Keratinocyte (primary cell): ENCODE results near the gene OR5B21. TPM values are rescaled to one million over a fixed set of nuclear protein-coding genes. Genes with fewer than 3 reads are reported as not detected.

Experiments
- DNase-seq: peaks from one replicate; pipeline ENCODE4 v3.0.0-alpha.2; 2011; ENCODE audit warnings: low read depth, missing footprints, low spot score
- FAIRE-seq: peaks from 2 replicates; lab custom pipeline; 2011; peaks lifted over from hg19 to GRCh38; lab: Jason Lieb, UNC
- H2AFZ ChIP-seq: 2 replicates; pipeline ENCODE4 v1.6.0; 2012; ENCODE audit warnings: low read length, control low read depth, inconsistent platforms; ENCODE audit not compliant: control insufficient read depth
- H3K27ac ChIP-seq: 2 replicates; pipeline ENCODE4 v1.5.1; 2011; ENCODE audit warnings: low read length; ENCODE audit not compliant: control insufficient read depth, insufficient read depth
- H3K27me3 ChIP-seq: 3 replicates; pipeline ENCODE4 v1.6.0; 2011; ENCODE audit warnings: low read length; ENCODE audit not compliant: control insufficient read depth, insufficient read depth; ENCODE audit errors: extremely low read depth
- H3K36me3 ChIP-seq, 2 experiments: 2 replicates in 1 of 2; 3 replicates in 1 of 2; pipeline ENCODE4 v1.5.1; 2011; ENCODE audit warnings: low read length in 2 of 2, mild to moderate bottlenecking in 1 of 2; ENCODE audit not compliant: control insufficient read depth in 2 of 2, insufficient read depth in 2 of 2; ENCODE audit errors: extremely low read depth in 1 of 2
- H3K4me1 ChIP-seq: 3 replicates; pipeline ENCODE4 v1.5.1; 2011; ENCODE audit warnings: low read length; ENCODE audit not compliant: control insufficient read depth, insufficient read depth; ENCODE audit errors: extremely low read depth
- H3K4me2 ChIP-seq: 3 replicates; pipeline ENCODE4 v1.6.0; 2011; ENCODE audit warnings: low read depth, low read length; ENCODE audit not compliant: control insufficient read depth, insufficient read depth; ENCODE audit errors: extremely low read depth
- H3K4me3 ChIP-seq, 3 experiments: fragments of 200-600 bp in 1 of 3; sonication (generic) in 1 of 3; 2 replicates in 2 of 3; 3 replicates in 1 of 3; pipeline ENCODE4 v1.5.1; 2011 to 2016; ENCODE audit warnings: low read length in 3 of 3, mild to moderate bottlenecking in 3 of 3, control low read depth in 2 of 3, inconsistent platforms in 1 of 3, low read depth in 1 of 3, mixed read lengths in 1 of 3, mixed run types in 1 of 3, moderate library complexity in 1 of 3; ENCODE audit not compliant: control insufficient read depth in 2 of 3, insufficient read depth in 2 of 3; ENCODE audit errors: extremely low read depth in 1 of 3
- H3K79me2 ChIP-seq: 2 replicates; pipeline ENCODE4 v1.6.0; 2012; ENCODE audit warnings: low read length; ENCODE audit not compliant: control insufficient read depth, insufficient read depth
- H3K9ac ChIP-seq: 3 replicates; pipeline ENCODE4 v1.6.0; 2011; ENCODE audit warnings: low read length; ENCODE audit not compliant: control insufficient read depth, insufficient read depth; ENCODE audit errors: extremely low read depth
- H3K9me1 ChIP-seq: 3 replicates; pipeline ENCODE4 v1.6.0; 2011; ENCODE audit warnings: low read length; ENCODE audit not compliant: control insufficient read depth, insufficient read depth; ENCODE audit errors: extremely low read depth
- H3K9me3 ChIP-seq: 2 replicates; pipeline ENCODE4 v1.5.1; 2012; ENCODE audit warnings: low read depth, low read length; ENCODE audit not compliant: control insufficient read depth
- H4K20me1 ChIP-seq: 3 replicates; pipeline ENCODE4 v1.6.0; 2011; ENCODE audit warnings: low read length; ENCODE audit not compliant: control insufficient read depth, insufficient read depth; ENCODE audit errors: extremely low read depth
- EZH2 ChIP-seq: IDR thresholded peaks from one replicate; pipeline ENCODE4 v1.6.1; 2012; ENCODE audit warnings: inconsistent platforms, mild to moderate bottlenecking, low read length, moderate library complexity
- dilution Hi-C: fragments of 300-500 bp; cut with MboI; formaldehyde crosslinking; loops from one replicate; pipeline ENCODE4 v1.7.0; 2020; ENCODE audit warnings: low sequenced_read_pairs; ENCODE audit not compliant: extremely low pct_ligation_motif_present
- polyA plus RNA-seq, 5 experiments: library from polyadenylated mRNA; depleted of rRNA in 3 of 5; stranded (reverse) in 3 of 5; stranded (forward) in 1 of 5; unstranded in 1 of 5; fragments of >200 nt; gene quantifications; 1 replicate in 1 of 5; 2 replicates in 3 of 5; 3 replicates in 1 of 5; pipeline versions ENCODE4 v1.2.1 to v1.2.3, GENCODE V29; 2011 to 2012; ENCODE audit warnings: missing spikeins in 2 of 5, low read depth in 1 of 5, low replicate concordance in 1 of 5
- TF ChIP-seq, protein P1 (sequence below), 3 experiments: IDR thresholded peaks in 1 of 3; conservative IDR thresholded peaks in 1 of 3; optimal IDR thresholded peaks in 1 of 3; 2 replicates in 2 of 3; 3 replicates in 1 of 3; pipeline versions ENCODE3 to v1.5.1; 2011; ENCODE audit warnings: low read length in 3 of 3, mild to moderate bottlenecking in 3 of 3, moderate library complexity in 2 of 3, control low read depth in 1 of 3, inconsistent platforms in 1 of 3; ENCODE audit not compliant: insufficient read depth in 2 of 3; ENCODE audit errors: extremely low read depth in 1 of 3

Gene OR5B21
- polyA plus RNA-seq, 1 donor (not counting 4 experiments of a cell fraction or from before 2014, with no cell fraction given) = 0.09 TPM

GRCh38 chr11:58490827-58491226 is 17.1 kb downstream of the OR5B21 start:
- Histone ChIP-seq H3K36me3 (no peaks in the 10 kb centered on the region), H3K4me1 (peaks cover 3% of the 10 kb centered on the region), H3K9me3 (no peaks in the 10 kb centered on the region), H2AFZ (no peak overlapping the region), H3K27me3 (no peaks in the 10 kb centered on the region), H3K79me2 (no peaks in the 10 kb centered on the region), H3K9ac (no peak overlapping the region), H3K4me2 (no peak overlapping the region), H3K9me1 (no peaks in the 10 kb centered on the region), H3K27ac (no peak overlapping the region), H3K4me3 (no peak overlapping the region), H4K20me1 (no peaks in the 10 kb centered on the region)
- TF ChIP-seq EZH2 = no peak
- TF ChIP-seq, protein P1, sequence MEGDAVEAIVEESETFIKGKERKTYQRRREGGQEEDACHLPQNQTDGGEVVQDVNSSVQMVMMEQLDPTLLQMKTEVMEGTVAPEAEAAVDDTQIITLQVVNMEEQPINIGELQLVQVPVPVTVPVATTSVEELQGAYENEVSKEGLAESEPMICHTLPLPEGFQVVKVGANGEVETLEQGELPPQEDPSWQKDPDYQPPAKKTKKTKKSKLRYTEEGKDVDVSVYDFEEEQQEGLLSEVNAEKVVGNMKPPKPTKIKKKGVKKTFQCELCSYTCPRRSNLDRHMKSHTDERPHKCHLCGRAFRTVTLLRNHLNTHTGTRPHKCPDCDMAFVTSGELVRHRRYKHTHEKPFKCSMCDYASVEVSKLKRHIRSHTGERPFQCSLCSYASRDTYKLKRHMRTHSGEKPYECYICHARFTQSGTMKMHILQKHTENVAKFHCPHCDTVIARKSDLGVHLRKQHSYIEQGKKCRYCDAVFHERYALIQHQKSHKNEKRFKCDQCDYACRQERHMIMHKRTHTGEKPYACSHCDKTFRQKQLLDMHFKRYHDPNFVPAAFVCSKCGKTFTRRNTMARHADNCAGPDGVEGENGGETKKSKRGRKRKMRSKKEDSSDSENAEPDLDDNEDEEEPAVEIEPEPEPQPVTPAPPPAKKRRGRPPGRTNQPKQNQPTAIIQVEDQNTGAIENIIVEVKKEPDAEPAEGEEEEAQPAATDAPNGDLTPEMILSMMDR (optimal IDR thresholded peaks at IDR 0.05 in 1 of 3, IDR thresholded peaks at IDR 0.05 in 1 of 3, conservative IDR thresholded peaks at IDR 0.05 in 1 of 3; ENCODE audit: extremely low read depth in 1 of 3, insufficient read depth in 2 of 3, low read length in 3 of 3) = no peak
- dilution Hi-C loops = no loop called here
- DNase-seq = no peak
- FAIRE-seq = no peak

GRCh38 chr11:58487170-58487569 is 20.7 kb downstream of the OR5B21 start:
- TF ChIP-seq, protein P1 (optimal IDR thresholded peaks at IDR 0.05 in 1 of 3, IDR thresholded peaks at IDR 0.05 in 1 of 3, conservative IDR thresholded peaks at IDR 0.05 in 1 of 3; ENCODE audit: extremely low read depth in 1 of 3, insufficient read depth in 2 of 3, low read length in 3 of 3) = no peak
- no peak for TF ChIP-seq EZH2
- H3K79me2 ChIP-seq = no peaks in the 10 kb centered on the region
- H3K9ac ChIP-seq = no peak overlapping the region
- no peaks in the 10 kb centered on the region for H3K27me3 ChIP-seq
- H4K20me1 ChIP-seq = no peaks in the 10 kb centered on the region
- no peaks in the 10 kb centered on the region for H3K9me1 ChIP-seq
- no peak overlapping the region for H3K4me2 ChIP-seq
- no peak for DNase-seq
- no peaks in the 10 kb centered on the region for H3K9me3 ChIP-seq
- no peak overlapping the region for H3K27ac ChIP-seq
- H3K4me3 ChIP-seq = no peak overlapping the region
- FAIRE-seq = no peak
- dilution Hi-C loops = no loop called here
- no peak overlapping the region for H2AFZ ChIP-seq
- H3K36me3 ChIP-seq = no peaks in the 10 kb centered on the region
- no peaks in the 10 kb centered on the region for H3K4me1 ChIP-seq
